ENCODE measurements around the gene FLVCR1. TPM values are rescaled to one million over a fixed set of nuclear protein-coding genes. Genes with fewer than 3 reads are reported as not detected.

Gene FLVCR1
- polyA plus RNA-seq, 3 donors, result 1.8 to 5.5 (median 2.8) TPM

DNA sequence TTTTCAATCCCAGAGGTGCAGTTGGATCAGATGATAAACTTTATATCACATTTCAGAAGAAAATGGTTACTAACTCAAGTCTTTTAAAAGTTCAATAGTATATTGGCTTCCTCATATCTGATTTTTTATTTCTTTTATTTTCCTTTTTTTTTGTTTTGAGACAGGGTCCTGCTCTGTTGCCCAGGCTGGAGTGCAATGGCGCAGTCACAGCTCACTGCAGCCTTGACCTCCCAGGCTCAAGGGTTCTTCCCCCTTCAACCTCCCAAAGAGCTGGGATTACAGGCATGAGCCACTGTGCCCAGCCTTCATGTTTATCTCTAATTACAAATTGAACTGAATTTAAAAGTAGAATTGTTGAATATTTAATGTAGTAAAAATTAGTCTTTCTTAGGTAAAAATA is 13.9 kb downstream of the FLVCR1 start:
- DNase-seq, result no peak
- Mint-ChIP-seq H3K4me3 (no peak overlapping the region), H3K9me3 (no peaks in the 10 kb centered on the region), H3K4me1 (no peaks in the 10 kb centered on the region), H3K27ac (peak overlapping the region in 1 of 7 donors; percentile 64), H3K36me3 (peaks cover 44 to 80% of the 10 kb centered on the region in 2 donors), H3K27me3 (ENCODE audit: low read depth in 3 of 3) (no peaks in the 10 kb centered on the region)
- Histone ChIP-seq H3K9ac (ENCODE audit: insufficient read depth, low read length, poor library complexity, severe bottlenecking) (no peak overlapping the region), H3K9me3 (replicated peaks in 1 of 2; ENCODE audit: control insufficient read depth in 1 of 2, insufficient read depth in 1 of 2, low read length in 2 of 2) (no peaks in the 10 kb centered on the region), H3K4me2 (replicated peaks; ENCODE audit: extremely low read depth, low read length, poor library complexity, severe bottlenecking) (no peak overlapping the region), H3K27ac (ENCODE audit: low read depth in 1 of 2, low read length in 2 of 2) (no peak overlapping the region), H3K36me3 (replicated peaks in 1 of 2; ENCODE audit: control insufficient read depth in 1 of 2, insufficient read depth in 2 of 2, low read length in 2 of 2) (peaks cover 25 to 61% of the 10 kb centered on the region in 2 donors), H4K20me1 (ENCODE audit: insufficient read depth, low read length) (no peaks in the 10 kb centered on the region), H3K27me3 (ENCODE audit: control insufficient read depth in 2 of 2, insufficient read depth in 2 of 2, low read length in 2 of 2) (no peaks in the 10 kb centered on the region), H3K4me3 (replicated peaks in 1 of 3; ENCODE audit: low read depth in 2 of 3, low read length in 3 of 3) (no peak overlapping the region), H2AFZ (ENCODE audit: insufficient read depth, low read depth, low read length, poor library complexity, severe bottlenecking) (no peak overlapping the region), H3K4me1 (ENCODE audit: control insufficient read depth in 1 of 2, insufficient read depth in 2 of 2, low read length in 2 of 2) (no peaks in the 10 kb centered on the region), H3K79me2 (ENCODE audit: insufficient read depth, low read length) (no peaks in the 10 kb centered on the region)
- intact Hi-C loops (cut with micrococcal nuclease), result loop anchor here in 1 of 2 donors (2.0 kb wide), 1 partner anchor 29 kb away; no protein-coding TSS in a partner anchor
- WGBS (ENCODE audit: insufficient coverage), result no CpG with 5 or more reads among the region's 1 CpG
- TF ChIP-seq, protein P1, sequence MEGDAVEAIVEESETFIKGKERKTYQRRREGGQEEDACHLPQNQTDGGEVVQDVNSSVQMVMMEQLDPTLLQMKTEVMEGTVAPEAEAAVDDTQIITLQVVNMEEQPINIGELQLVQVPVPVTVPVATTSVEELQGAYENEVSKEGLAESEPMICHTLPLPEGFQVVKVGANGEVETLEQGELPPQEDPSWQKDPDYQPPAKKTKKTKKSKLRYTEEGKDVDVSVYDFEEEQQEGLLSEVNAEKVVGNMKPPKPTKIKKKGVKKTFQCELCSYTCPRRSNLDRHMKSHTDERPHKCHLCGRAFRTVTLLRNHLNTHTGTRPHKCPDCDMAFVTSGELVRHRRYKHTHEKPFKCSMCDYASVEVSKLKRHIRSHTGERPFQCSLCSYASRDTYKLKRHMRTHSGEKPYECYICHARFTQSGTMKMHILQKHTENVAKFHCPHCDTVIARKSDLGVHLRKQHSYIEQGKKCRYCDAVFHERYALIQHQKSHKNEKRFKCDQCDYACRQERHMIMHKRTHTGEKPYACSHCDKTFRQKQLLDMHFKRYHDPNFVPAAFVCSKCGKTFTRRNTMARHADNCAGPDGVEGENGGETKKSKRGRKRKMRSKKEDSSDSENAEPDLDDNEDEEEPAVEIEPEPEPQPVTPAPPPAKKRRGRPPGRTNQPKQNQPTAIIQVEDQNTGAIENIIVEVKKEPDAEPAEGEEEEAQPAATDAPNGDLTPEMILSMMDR (IDR thresholded peaks at IDR 0.05), result no peak

- DNase-seq, result no peak
Observed at GRCh38 chr1:212873518-212873917, 15.4 kb downstream of the FLVCR1 start.

More at GRCh38 chr1:212873518-212873917, 15.4 kb downstream of the FLVCR1 start:
- H3K79me2 ChIP-seq (ENCODE audit: insufficient read depth, low read length), result no peaks in the 10 kb centered on the region
- intact Hi-C loops (cut with micrococcal nuclease), result no loop called here
- H3K4me3 Mint-ChIP-seq, result no peak overlapping the region
- no peaks in the 10 kb centered on the region for H4K20me1 ChIP-seq (ENCODE audit: insufficient read depth, low read length)
- no peaks in the 10 kb centered on the region for H3K4me1 ChIP-seq (ENCODE audit: control insufficient read depth in 1 of 2, insufficient read depth in 2 of 2, low read length in 2 of 2)
- H3K36me3 ChIP-seq (replicated peaks in 1 of 2; ENCODE audit: control insufficient read depth in 1 of 2, insufficient read depth in 2 of 2, low read length in 2 of 2), result peaks cover 29 to 66% of the 10 kb centered on the region in 2 donors
- H3K27ac Mint-ChIP-seq, result no peak overlapping the region
- no peak overlapping the region for H3K4me3 ChIP-seq (replicated peaks in 1 of 3; ENCODE audit: low read depth in 2 of 3, low read length in 3 of 3)
- no peaks in the 10 kb centered on the region for H3K9me3 Mint-ChIP-seq
- H3K27me3 ChIP-seq (ENCODE audit: control insufficient read depth in 2 of 2, insufficient read depth in 2 of 2, low read length in 2 of 2), result no peaks in the 10 kb centered on the region
- H3K27me3 Mint-ChIP-seq (ENCODE audit: low read depth in 3 of 3), result no peaks in the 10 kb centered on the region
- no peak overlapping the region for H3K27ac ChIP-seq (ENCODE audit: low read depth in 1 of 2, low read length in 2 of 2)
- no peak overlapping the region for H3K9ac ChIP-seq (ENCODE audit: insufficient read depth, low read length, poor library complexity, severe bottlenecking)
- no peaks in the 10 kb centered on the region for H3K9me3 ChIP-seq (replicated peaks in 1 of 2; ENCODE audit: control insufficient read depth in 1 of 2, insufficient read depth in 1 of 2, low read length in 2 of 2)
- H2AFZ ChIP-seq (ENCODE audit: insufficient read depth, low read depth, low read length, poor library complexity, severe bottlenecking), result no peak overlapping the region
- no peaks in the 10 kb centered on the region for H3K4me1 Mint-ChIP-seq
- TF ChIP-seq, protein P1 (IDR thresholded peaks at IDR 0.05), result no peak
- peaks cover 53 to 83% of the 10 kb centered on the region in 2 donors for H3K36me3 Mint-ChIP-seq
- H3K4me2 ChIP-seq (replicated peaks; ENCODE audit: extremely low read depth, low read length, poor library complexity, severe bottlenecking), result no peak overlapping the region
- 100% methylated on average over 1 of the region's 2 CpGs for WGBS (ENCODE audit: insufficient coverage)

All from CD14-positive monocyte (primary cell).